ENCODE results near the gene MFSD2B.

MFSD2B gene

GRCh38 chr2:24021122-24021998 lies 11.5 kb downstream of the MFSD2B start:
- H3K4me1 Mint-ChIP-seq = no peaks in the 10 kb centered on the region
- no peak overlapping the region for H3K27ac Mint-ChIP-seq
- H3K4me3 Mint-ChIP-seq = no peak overlapping the region
- peaks cover 21% of the 10 kb centered on the region for H3K36me3 Mint-ChIP-seq (ENCODE audit: low read depth)
- no peaks in the 10 kb centered on the region for H3K27me3 Mint-ChIP-seq (ENCODE audit: low read depth)
- TF ChIP-seq CTCF (IDR thresholded peaks at IDR 0.05; ENCODE audit: unreplicated experiment in 3 of 3) = no peak
- no peaks in the 10 kb centered on the region for H3K9me3 Mint-ChIP-seq

- no peaks in the 10 kb centered on the region for H3K9me3 Mint-ChIP-seq
- no peak overlapping the region for H3K4me3 Mint-ChIP-seq
- no peaks in the 10 kb centered on the region for H3K4me1 Mint-ChIP-seq
- TF ChIP-seq CTCF (IDR thresholded peaks at IDR 0.05; ENCODE audit: unreplicated experiment in 3 of 3) = no peak
- H3K27ac Mint-ChIP-seq = no peak overlapping the region
- peaks cover 28% of the 10 kb centered on the region for H3K36me3 Mint-ChIP-seq (ENCODE audit: low read depth)
- no peaks in the 10 kb centered on the region for H3K27me3 Mint-ChIP-seq (ENCODE audit: low read depth)
Measured at GRCh38 chr2:24022324-24022974, 12.6 kb downstream of the MFSD2B start.

- no peak for TF ChIP-seq CTCF (IDR thresholded peaks at IDR 0.05; ENCODE audit: unreplicated experiment in 3 of 3)
- Mint-ChIP-seq H3K27ac (no peak overlapping the region), H3K36me3 (ENCODE audit: low read depth) (peaks cover 29% of the 10 kb centered on the region), H3K4me1 (no peaks in the 10 kb centered on the region), H3K9me3 (no peaks in the 10 kb centered on the region), H3K4me3 (no peak overlapping the region), H3K27me3 (ENCODE audit: low read depth) (no peaks in the 10 kb centered on the region)
Measured at GRCh38 chr2:24022975-24023575, 13.2 kb downstream of the MFSD2B start.

- Mint-ChIP-seq H3K27ac (no peak overlapping the region), H3K36me3 (ENCODE audit: low read depth) (peaks cover 36% of the 10 kb centered on the region), H3K4me1 (no peaks in the 10 kb centered on the region), H3K4me3 (no peak overlapping the region), H3K9me3 (no peaks in the 10 kb centered on the region), H3K27me3 (ENCODE audit: low read depth) (no peaks in the 10 kb centered on the region)
- no peak for TF ChIP-seq CTCF (IDR thresholded peaks at IDR 0.05; ENCODE audit: unreplicated experiment in 3 of 3)
Measured at GRCh38 chr2:24024018-24024417, 14.1 kb downstream of the MFSD2B start.

- Mint-ChIP-seq H3K36me3 (ENCODE audit: low read depth) (peaks cover 47% of the 10 kb centered on the region), H3K9me3 (no peaks in the 10 kb centered on the region), H3K27me3 (ENCODE audit: low read depth) (no peaks in the 10 kb centered on the region), H3K4me1 (no peaks in the 10 kb centered on the region), H3K4me3 (no peak overlapping the region), H3K27ac (no peak overlapping the region)
- no peak for TF ChIP-seq CTCF (IDR thresholded peaks at IDR 0.05; ENCODE audit: unreplicated experiment in 3 of 3)
Measured at GRCh38 chr2:24024996-24025663, 15.2 kb downstream of the MFSD2B start.

Data from nephron (organoid).